HEK293T (cell line): Measurements from ENCODE around the gene ZNF319.
"Not testable (repeated sequence)": the region's sequence is repeated elsewhere in the genome, so short reads cannot be mapped to it uniquely, and the experiment has no call there.

ENCODE experiments used
- CTCF ChIA-PET: fragments of 350-600 bp; formaldehyde crosslinking; extraction: SDS; loops from one replicate; lab custom pipeline; 2021; ENCODE audit warnings: antibody characterized with exemption, inconsistent platforms; lab: Yijun Ruan, JAX
- POLR2A ChIA-PET: fragments of 350-600 bp; formaldehyde crosslinking; extraction: SDS; loops from one replicate; lab custom pipeline; 2020; ENCODE audit warnings: antibody characterized with exemption, inconsistent platforms; lab: Yijun Ruan, JAX
- DNase-seq: peaks from one replicate; pipeline ENCODE4 v3.0.0; 2012; ENCODE audit warnings: mixed read lengths; ENCODE audit errors: extremely low spot score
- ARNT ChIP-seq: fragments of 450-650 bp; IDR thresholded peaks from 2 replicates; pipeline ENCODE4 v1.6.1; 2017; ENCODE audit warnings: mild to moderate bottlenecking
- BHLHE40 ChIP-seq: fragments of 450-650 bp; IDR thresholded peaks from 2 replicates; pipeline ENCODE4 v1.6.1; 2016; ENCODE audit warnings: mild to moderate bottlenecking, moderate library complexity, borderline replicate concordance
- CTBP1 ChIP-seq: fragments of 450-650 bp; IDR thresholded peaks from 2 replicates; pipeline ENCODE4 v1.6.1; 2016; ENCODE audit warnings: borderline replicate concordance
- ELF4 ChIP-seq: fragments of 450-650 bp; IDR thresholded peaks from 2 replicates; pipeline ENCODE4 v1.6.1; 2017; ENCODE audit warnings: antibody characterized with exemption
- FOXA1 ChIP-seq: fragments of 450-650 bp; IDR thresholded peaks from 2 replicates; pipeline ENCODE4 v1.6.1; 2016; ENCODE audit warnings: mild to moderate bottlenecking
- FOXK2 ChIP-seq: fragments of 450-650 bp; IDR thresholded peaks from 2 replicates; pipeline ENCODE4 v1.6.1; 2016; ENCODE audit warnings: mild to moderate bottlenecking
- FOXM1 ChIP-seq: fragments of 450-650 bp; IDR thresholded peaks from 2 replicates; pipeline ENCODE4 v1.6.1; 2017; ENCODE audit warnings: mild to moderate bottlenecking, borderline replicate concordance
- HDGF ChIP-seq: fragments of 450-650 bp; IDR thresholded peaks from 2 replicates; pipeline ENCODE4 v1.6.1; 2017; ENCODE audit warnings: antibody characterized with exemption, borderline replicate concordance
- L3MBTL2 ChIP-seq: fragments of 450-650 bp; conservative IDR thresholded peaks from 2 replicates; pipeline ENCODE4 v1.6.1; 2016; ENCODE audit warnings: mild to moderate bottlenecking
- LEF1 ChIP-seq: fragments of 450-650 bp; IDR thresholded peaks from 2 replicates; pipeline ENCODE4 v1.6.1; 2017; ENCODE audit warnings: mild to moderate bottlenecking, borderline replicate concordance
- NFRKB ChIP-seq: fragments of 450-650 bp; IDR thresholded peaks from 2 replicates; pipeline ENCODE4 v1.6.1; 2016; ENCODE audit warnings: mild to moderate bottlenecking, moderate library complexity
- PKNOX1 ChIP-seq: fragments of 450-650 bp; IDR thresholded peaks from 2 replicates; pipeline ENCODE4 v1.6.1; 2016
- SP1 ChIP-seq: fragments of 450-650 bp; IDR thresholded peaks from 2 replicates; pipeline ENCODE4 v1.6.1; 2017
- SUZ12 ChIP-seq: fragments of 450-650 bp; IDR thresholded peaks from 2 replicates; pipeline ENCODE4 v1.6.1; 2016; ENCODE audit warnings: mild to moderate bottlenecking
- TARDBP ChIP-seq: fragments of 450-650 bp; IDR thresholded peaks from 2 replicates; pipeline ENCODE4 v1.6.1; 2016
- ZNF384 ChIP-seq: fragments of 450-650 bp; IDR thresholded peaks from 2 replicates; pipeline ENCODE4 v1.6.1; 2016

Gene ZNF319

GRCh38 chr16:58009856-58010416 lies 9.5 kb upstream of the ZNF319 start:
- CTCF ChIA-PET: no interaction called here
- TF ChIP-seq CTBP1 (no peak), FOXA1 (no peak), FOXM1 (no peak), ZNF384 (no peak), BHLHE40 (no peak), SUZ12 (no peak), L3MBTL2 (no peak), NFRKB (no peak), TARDBP (no peak), ARNT (no peak), PKNOX1 (no peak), SP1 (no peak)
- DNase-seq: no peak
- POLR2A ChIA-PET: interaction anchor here (1.1 kb wide), 1 partner anchor 120 kb away, joined by 5 read pairs; the partner anchor contains the start of gene CFAP20

- DNase-seq, CTCF ChIA-PET, POLR2A ChIA-PET: not testable (repeated sequence)
Observed at GRCh38 chr16:58004736-58005135, 4.3 kb upstream of the ZNF319 start.

- TF ChIP-seq NFRKB (no peak), ELF4 (no peak), BHLHE40 (no peak), SUZ12 (no peak), CTBP1 (no peak), LEF1 (no peak), L3MBTL2 (no peak), FOXA1 (no peak), PKNOX1 (no peak), HDGF (no peak)
- ChIA-PET CTCF (no interaction called here), POLR2A (interaction anchor here (1.0 kb wide), 1 partner anchor 18 kb away, joined by 3 read pairs; no protein-coding TSS in a partner anchor)
- no peak for DNase-seq
Observed at GRCh38 chr16:58002936-58003335, 2.5 kb upstream of the ZNF319 start.

GRCh38 chr16:58002416-58002800 lies 1.9 kb upstream of the ZNF319 start:
- POLR2A ChIA-PET: interaction anchor here (1.0 kb wide), 1 partner anchor 18 kb away, joined by 3 read pairs; no protein-coding TSS in a partner anchor
- no peak for TF ChIP-seq HDGF
- no peak for TF ChIP-seq NFRKB
- no peak for TF ChIP-seq PKNOX1
- no peak for TF ChIP-seq CTBP1
- TF ChIP-seq SUZ12: no peak
- TF ChIP-seq FOXM1: no peak
- no peak for TF ChIP-seq ARNT
- no peak for TF ChIP-seq BHLHE40
- TF ChIP-seq ELF4: no peak
- no peak for TF ChIP-seq LEF1
- TF ChIP-seq FOXK2: no peak
- TF ChIP-seq SP1: no peak
- no peak for TF ChIP-seq L3MBTL2
- no peak for TF ChIP-seq ZNF384
- no peak for DNase-seq
- CTCF ChIA-PET: no interaction called here

- no peak for DNase-seq
- TF ChIP-seq FOXK2 (no peak), FOXM1 (no peak), FOXA1 (no peak), BHLHE40 (no peak), L3MBTL2 (no peak), SUZ12 (no peak), LEF1 (no peak), NFRKB (no peak), ELF4 (no peak)
- POLR2A ChIA-PET: interaction anchor here (1.0 kb wide), 1 partner anchor 17 kb away, joined by 3 read pairs; no protein-coding TSS in a partner anchor
- CTCF ChIA-PET: interaction anchor here (1.0 to 1.3 kb wide), 2 partner anchors 95 to 103 kb away, joined by 3 to 4 read pairs; no protein-coding TSS in a partner anchor
Observed at GRCh38 chr16:58001781-58002415, 1.4 kb upstream of the ZNF319 start.
